Measurements from ENCODE around the gene MARCHF3.

MARCHF3 gene

GRCh38 chr5:126981701-126982100 is 48.7 kb downstream of the MARCHF3 start:
- no peak for DNase-seq

GRCh38 chr5:126981222-126981621 is 49.1 kb downstream of the MARCHF3 start:
- no peak for DNase-seq

GRCh38 chr5:126978258-126978657 is 52.1 kb downstream of the MARCHF3 start:
- DNase-seq = no peak

GRCh38 chr5:126976520-126977172 is 53.7 kb downstream of the MARCHF3 start:
- DNase-seq = no peak

GRCh38 chr5:126975796-126976195 is 54.6 kb downstream of the MARCHF3 start:
- no peak for DNase-seq

- DNase-seq = no peak
Measured at GRCh38 chr5:126973193-126973592, 57.2 kb downstream of the MARCHF3 start.

GRCh38 chr5:126972062-126972895 is 58.1 kb downstream of the MARCHF3 start:
- peak; percentile 33 for DNase-seq

GRCh38 chr5:126971455-126972031 is 58.8 kb downstream of the MARCHF3 start:
- DNase-seq = no peak

- no peak for DNase-seq
Measured at GRCh38 chr5:126970517-126971017, 59.8 kb downstream of the MARCHF3 start.

GRCh38 chr5:126969548-126969947 is 60.8 kb downstream of the MARCHF3 start:
- DNase-seq = no peak

- DNase-seq = no peak
Measured at GRCh38 chr5:126967808-126968466, 62.4 kb downstream of the MARCHF3 start.

- DNase-seq = no peak
Measured at GRCh38 chr5:126965487-126965886, 64.9 kb downstream of the MARCHF3 start.

- DNase-seq = no peak
Measured at GRCh38 chr5:126965061-126965475, 65.3 kb downstream of the MARCHF3 start.

GRCh38 chr5:126963822-126964375 is 66.5 kb downstream of the MARCHF3 start:
- no peak for DNase-seq

- DNase-seq = no peak
Measured at GRCh38 chr5:126961702-126962101, 68.7 kb downstream of the MARCHF3 start.

- no peak for DNase-seq
Measured at GRCh38 chr5:126961128-126961527, 69.2 kb downstream of the MARCHF3 start.

- DNase-seq = no peak
Measured at GRCh38 chr5:126959188-126959587, 71.2 kb downstream of the MARCHF3 start.

- no peak for DNase-seq
Measured at GRCh38 chr5:126956991-126957390, 73.4 kb downstream of the MARCHF3 start.

- DNase-seq = no peak
Measured at GRCh38 chr5:126954981-126955380, 75.4 kb downstream of the MARCHF3 start.

GRCh38 chr5:126953640-126954039 is 76.7 kb downstream of the MARCHF3 start:
- DNase-seq = no peak

- DNase-seq = no peak
Measured at GRCh38 chr5:126949475-126949874, 80.9 kb downstream of the MARCHF3 start.

GRCh38 chr5:126948453-126948852 is 81.9 kb downstream of the MARCHF3 start:
- DNase-seq = no peak

GRCh38 chr5:126948011-126948355 is 82.4 kb downstream of the MARCHF3 start:
- no peak for DNase-seq
